Measurements from ENCODE around the gene FUT1. TPM values are rescaled to one million over a fixed set of nuclear protein-coding genes. Genes with fewer than 3 reads are reported as not detected.
"Not testable (repeated sequence)": the region's sequence is repeated elsewhere in the genome, so short reads cannot be mapped to it uniquely, and the experiment has no call there.

Gene FUT1
- total RNA-seq, 4 donors from 2014 or later = 0.27 to 1.00 (median 0.58) TPM

GRCh38 chr19:48795055-48795684, 42.7 kb upstream of the FUT1 start:
- Histone ChIP-seq H3K27me3 (no peaks in the 10 kb centered on the region), H3K27ac (peak overlapping the region; percentile 72 to 88 (median 78)), H3K4me3 (peak overlapping the region in 3 of 4 donors; percentile 24 to 56 (median 41)), H3K9me3 (no peaks in the 10 kb centered on the region), H3K4me1 (peaks cover 0 to 15% (median 10%) of the 10 kb centered on the region in 4 donors), H3K36me3 (no peaks in the 10 kb centered on the region)
- intact Hi-C loops (cut with DNase I; ENCODE audit: low total_unique reads) = loop anchor here (2.0 to 10.0 kb wide), 2 partner anchors 42 to 180 kb away; partner anchors contain the start of gene HSD17B14
- 2% methylated on average over 19 to 31 of the region's 38 CpGs for WGBS, 2 donors (ENCODE audit: low coverage in 1 of 2)
- peak; percentile 91 for DNase-seq
- in situ Hi-C loops (cut with MboI; ENCODE audit: low pct_ligation_motif_present in 1 of 4, low pct_unique_long_range_greater_than_20kb in 1 of 4, low sequenced_read_pairs in 3 of 4) = no loop called here
- TF ChIP-seq POLR2AphosphoS5 (IDR thresholded peaks at IDR 0.05) (peak; percentile 41 to 56 (median 52)), CTCF (IDR thresholded peaks at IDR 0.05) (peak; percentile 92 to 99 (median 97)), EP300 (IDR thresholded peaks at IDR 0.05; ENCODE audit: low read depth) (no peak), POLR2A (IDR thresholded peaks at IDR 0.05) (peak; percentile 24)

GRCh38 chr19:48794291-48794690, 41.9 kb upstream of the FUT1 start:
- in situ Hi-C loops (cut with MboI; ENCODE audit: low pct_ligation_motif_present in 1 of 4, low pct_unique_long_range_greater_than_20kb in 1 of 4, low sequenced_read_pairs in 3 of 4) = loop anchor here in 3 of 4 donors (5.0 kb wide), 3 partner anchors 43 to 178 kb away; partner anchors contain the start of gene HSD17B14 (in 2 of the 3)
- no peak for TF ChIP-seq CTCF (IDR thresholded peaks at IDR 0.05)
- TF ChIP-seq POLR2A (IDR thresholded peaks at IDR 0.05) = no peak
- no peak for TF ChIP-seq EP300 (IDR thresholded peaks at IDR 0.05; ENCODE audit: low read depth)
- TF ChIP-seq POLR2AphosphoS5 (IDR thresholded peaks at IDR 0.05) = no peak
- no peaks in the 10 kb centered on the region for H3K36me3 ChIP-seq
- peaks cover 0 to 15% (median 10%) of the 10 kb centered on the region in 4 donors for H3K4me1 ChIP-seq
- no peaks in the 10 kb centered on the region for H3K9me3 ChIP-seq
- WGBS, 2 donors (ENCODE audit: low coverage in 1 of 2) = 76 to 82% methylated on average over 5 to 6 of the region's 6 CpGs
- no peaks in the 10 kb centered on the region for H3K27me3 ChIP-seq
- no peak overlapping the region for H3K4me3 ChIP-seq
- peak overlapping the region in 3 of 4 donors; percentile 72 to 88 (median 78) for H3K27ac ChIP-seq
- no peak for DNase-seq
- intact Hi-C loops (cut with DNase I; ENCODE audit: low total_unique reads) = loop anchor here (2.0 to 10.0 kb wide), 2 partner anchors 43 to 181 kb away; partner anchors contain the start of gene HSD17B14

- no peaks in the 10 kb centered on the region for H3K36me3 ChIP-seq
- H3K27ac ChIP-seq = no peak overlapping the region
- peaks cover 0 to 15% (median 10%) of the 10 kb centered on the region in 4 donors for H3K4me1 ChIP-seq
- H3K4me3 ChIP-seq = no peak overlapping the region
- H3K27me3 ChIP-seq = no peaks in the 10 kb centered on the region
- no peak for TF ChIP-seq POLR2A (IDR thresholded peaks at IDR 0.05)
- TF ChIP-seq POLR2AphosphoS5 (IDR thresholded peaks at IDR 0.05) = no peak
- no peak for TF ChIP-seq CTCF (IDR thresholded peaks at IDR 0.05)
- no peak for TF ChIP-seq EP300 (IDR thresholded peaks at IDR 0.05; ENCODE audit: low read depth)
- H3K9me3 ChIP-seq = no peaks in the 10 kb centered on the region
- intact Hi-C loops (cut with DNase I; ENCODE audit: low total_unique reads) (loop anchor here (10.0 kb wide), 1 partner anchor 182 kb away; no protein-coding TSS in a partner anchor), in situ Hi-C loops (cut with MboI; ENCODE audit: low pct_ligation_motif_present in 1 of 4, low pct_unique_long_range_greater_than_20kb in 1 of 4, low sequenced_read_pairs in 3 of 4) (loop anchor here in 3 of 4 donors (5.0 kb wide), 3 partner anchors 44 to 179 kb away; partner anchors contain the start of gene HSD17B14 (in 2 of the 3))
- DNase-seq = no peak
- 84 to 100% methylated on average over 1 to 8 of the region's 8 CpGs for WGBS, 2 donors (ENCODE audit: low coverage in 1 of 2)
These were observed 40.8 kb upstream of the FUT1 start for GRCh38 chr19:48793271-48793670.

- DNase-seq; H3K9me3 ChIP-seq; H3K4me3 ChIP-seq; H3K27ac ChIP-seq; H3K36me3 ChIP-seq; intact Hi-C loops (cut with DNase I; ENCODE audit: low total_unique reads); in situ Hi-C loops (cut with MboI; ENCODE audit: low pct_ligation_motif_present in 1 of 4, low pct_unique_long_range_greater_than_20kb in 1 of 4, low sequenced_read_pairs in 3 of 4): not testable (repeated sequence)
- Histone ChIP-seq H3K27me3 (peaks cover 23% of the 10 kb centered on the region), H3K4me1 (peaks cover 0 to 10% (median 0%) of the 10 kb centered on the region in 4 donors)
- 33 to 58% methylated on average over 1 to 9 of the region's 9 CpGs for WGBS, 2 donors (ENCODE audit: low coverage in 1 of 2)
These were observed 34.9 kb upstream of the FUT1 start for GRCh38 chr19:48787331-48787730.

GRCh38 chr19:48786422-48786821, 34.0 kb upstream of the FUT1 start:
- intact Hi-C loops (cut with DNase I; ENCODE audit: low total_unique reads); DNase-seq; H3K9me3 ChIP-seq; H3K27ac ChIP-seq; H3K4me3 ChIP-seq; H3K36me3 ChIP-seq; in situ Hi-C loops (cut with MboI; ENCODE audit: low pct_ligation_motif_present in 1 of 4, low pct_unique_long_range_greater_than_20kb in 1 of 4, low sequenced_read_pairs in 3 of 4): not testable (repeated sequence)
- Histone ChIP-seq H3K4me1 (peaks cover 0 to 14% (median 0%) of the 10 kb centered on the region in 4 donors), H3K27me3 (peaks cover 28% of the 10 kb centered on the region)
- 87 to 100% methylated on average over 1 to 7 of the region's 7 CpGs for WGBS, 2 donors (ENCODE audit: low coverage in 1 of 2)
